Suprapubic skin (tissue), 4 donors: ENCODE data around the gene RHBDD1.

Experiments used
- EP300 ChIP-seq: sonication (generic); formaldehyde crosslinking; IDR thresholded peaks from one replicate; pipeline ENCODE4 v1.6.1; 2017; ENCODE audit warnings: antibody characterized with exemption
- POLR2A ChIP-seq, 2 donors: fragments of 450-650 bp; IDR thresholded peaks; one replicate each; pipeline ENCODE4 v1.6.1; 2017; ENCODE audit warnings: antibody characterized with exemption in 2 of 2, mild to moderate bottlenecking in 2 of 2, moderate library complexity in 2 of 2
- POLR2AphosphoS5 ChIP-seq, 3 donors: sonication (generic); formaldehyde crosslinking; IDR thresholded peaks; one replicate each; pipeline ENCODE4 v1.6.1; 2017; ENCODE audit warnings: antibody characterized with exemption in 3 of 3
- TF ChIP-seq, protein P1 (sequence below), 2 donors: fragments of 200-600 bp in 1 of 2; fragments of 450-650 bp in 1 of 2; sonication (generic) in 1 of 2; IDR thresholded peaks; one replicate each; pipeline ENCODE4 v1.5.1; 2016 to 2019; ENCODE audit warnings: antibody characterized with exemption in 2 of 2, mild to moderate bottlenecking in 1 of 2, moderate library complexity in 1 of 2

DNA sequence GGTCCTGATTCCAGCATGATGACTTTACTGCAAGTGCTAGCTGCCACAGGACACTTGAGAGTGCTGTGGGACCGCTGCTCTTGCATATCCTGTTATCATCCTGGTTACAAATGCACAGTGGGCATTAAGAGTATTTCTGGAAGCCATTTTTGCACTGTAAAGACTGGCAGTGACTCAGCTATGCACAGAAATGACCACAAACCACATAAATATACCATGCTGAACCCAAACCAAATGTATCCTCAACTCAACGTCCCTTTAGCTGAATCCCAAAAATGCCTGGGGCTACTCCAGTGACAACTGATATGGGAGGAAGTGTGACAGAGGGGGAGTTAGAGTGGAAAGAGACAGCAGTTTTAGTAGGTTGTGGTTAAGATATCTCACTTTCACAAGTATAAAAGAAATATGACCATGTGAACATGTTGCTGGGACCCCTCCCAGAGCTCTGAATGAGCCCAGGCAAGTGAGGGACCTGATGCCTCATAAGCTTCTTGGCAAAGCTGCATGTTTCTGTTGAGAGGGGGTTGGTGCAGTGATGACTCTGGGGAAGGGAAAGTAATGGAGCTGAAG lies 37.3 kb downstream of the RHBDD1 start:
- TF ChIP-seq EP300 = no peak
- TF ChIP-seq POLR2AphosphoS5 (IDR thresholded peaks at IDR 0.05) = no peak
- TF ChIP-seq, protein P1, sequence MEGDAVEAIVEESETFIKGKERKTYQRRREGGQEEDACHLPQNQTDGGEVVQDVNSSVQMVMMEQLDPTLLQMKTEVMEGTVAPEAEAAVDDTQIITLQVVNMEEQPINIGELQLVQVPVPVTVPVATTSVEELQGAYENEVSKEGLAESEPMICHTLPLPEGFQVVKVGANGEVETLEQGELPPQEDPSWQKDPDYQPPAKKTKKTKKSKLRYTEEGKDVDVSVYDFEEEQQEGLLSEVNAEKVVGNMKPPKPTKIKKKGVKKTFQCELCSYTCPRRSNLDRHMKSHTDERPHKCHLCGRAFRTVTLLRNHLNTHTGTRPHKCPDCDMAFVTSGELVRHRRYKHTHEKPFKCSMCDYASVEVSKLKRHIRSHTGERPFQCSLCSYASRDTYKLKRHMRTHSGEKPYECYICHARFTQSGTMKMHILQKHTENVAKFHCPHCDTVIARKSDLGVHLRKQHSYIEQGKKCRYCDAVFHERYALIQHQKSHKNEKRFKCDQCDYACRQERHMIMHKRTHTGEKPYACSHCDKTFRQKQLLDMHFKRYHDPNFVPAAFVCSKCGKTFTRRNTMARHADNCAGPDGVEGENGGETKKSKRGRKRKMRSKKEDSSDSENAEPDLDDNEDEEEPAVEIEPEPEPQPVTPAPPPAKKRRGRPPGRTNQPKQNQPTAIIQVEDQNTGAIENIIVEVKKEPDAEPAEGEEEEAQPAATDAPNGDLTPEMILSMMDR (IDR thresholded peaks at IDR 0.05) = no peak
- TF ChIP-seq POLR2A (IDR thresholded peaks at IDR 0.05) = no peak
